ENCODE measurements around the gene KCNG3.
"Not testable (repeated sequence)": the region's sequence is repeated elsewhere in the genome, so short reads cannot be mapped to it uniquely, and the experiment has no call there.

KCNG3 gene

DNA sequence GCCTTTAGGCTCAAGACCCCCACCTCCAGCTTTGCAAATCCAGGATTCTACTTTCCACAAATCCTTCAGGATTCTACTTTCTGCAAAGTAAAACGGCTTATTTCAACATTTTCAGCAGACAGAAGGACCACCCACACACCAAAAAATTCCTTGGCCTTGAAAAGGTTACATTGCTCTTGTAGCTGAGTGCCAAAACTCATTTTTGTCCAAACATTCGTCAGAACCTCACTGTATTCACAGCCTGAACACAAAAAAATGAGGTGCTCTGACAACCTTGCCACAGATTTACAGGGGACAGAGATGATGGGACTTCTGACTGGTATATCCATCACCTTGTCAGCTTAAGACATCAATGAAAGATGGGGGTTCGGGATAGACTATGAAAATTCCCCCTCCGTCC, 69.7 kb downstream of the KCNG3 start:
- no peak for DNase-seq

DNA sequence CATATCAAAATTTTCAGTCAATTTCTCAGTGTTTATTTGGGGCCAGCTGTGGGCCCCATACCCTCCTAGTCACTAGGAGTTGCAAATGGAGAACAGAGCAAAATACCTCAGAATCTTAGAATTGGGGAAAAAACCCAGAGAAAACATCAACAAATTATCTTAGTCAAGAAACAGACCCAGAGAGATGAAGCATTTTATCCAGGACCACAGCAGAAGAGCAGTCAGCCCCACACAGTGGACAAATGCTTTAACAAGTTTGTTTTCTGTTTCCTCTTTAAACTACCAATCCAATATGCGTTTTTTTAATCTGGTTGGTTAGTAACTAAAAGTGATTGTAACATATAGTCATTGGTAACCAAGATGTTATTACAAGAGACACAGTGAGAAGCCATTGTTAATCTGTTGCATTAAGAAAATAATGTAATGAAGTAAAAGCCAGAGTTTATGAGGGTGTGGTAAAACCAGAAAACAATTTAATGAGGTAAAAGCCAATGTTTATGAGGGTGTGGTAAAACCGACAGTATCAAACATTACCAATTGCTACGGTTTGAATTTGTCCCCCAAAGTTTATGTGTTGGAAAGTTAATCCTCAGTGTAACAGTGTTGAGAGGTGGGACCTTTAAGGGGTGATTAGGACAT, 72.1 kb downstream of the KCNG3 start:
- no peak for DNase-seq

DNA sequence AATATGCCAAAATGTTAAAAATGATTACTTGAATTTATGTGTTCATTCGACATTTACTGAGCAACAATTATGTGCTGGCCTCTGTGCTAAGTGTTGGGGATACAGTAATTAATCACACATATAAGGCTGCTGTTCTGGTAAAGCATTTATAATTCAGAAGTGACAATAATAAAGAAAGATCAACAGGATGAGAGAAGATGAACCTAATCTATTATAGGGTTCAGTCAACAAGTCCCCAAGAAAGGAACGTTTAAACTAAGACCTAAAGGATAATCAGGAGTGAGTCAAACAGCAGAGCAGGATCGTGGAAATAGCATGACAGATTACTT, 72.7 kb downstream of the KCNG3 start:
- no peak for DNase-seq

DNA sequence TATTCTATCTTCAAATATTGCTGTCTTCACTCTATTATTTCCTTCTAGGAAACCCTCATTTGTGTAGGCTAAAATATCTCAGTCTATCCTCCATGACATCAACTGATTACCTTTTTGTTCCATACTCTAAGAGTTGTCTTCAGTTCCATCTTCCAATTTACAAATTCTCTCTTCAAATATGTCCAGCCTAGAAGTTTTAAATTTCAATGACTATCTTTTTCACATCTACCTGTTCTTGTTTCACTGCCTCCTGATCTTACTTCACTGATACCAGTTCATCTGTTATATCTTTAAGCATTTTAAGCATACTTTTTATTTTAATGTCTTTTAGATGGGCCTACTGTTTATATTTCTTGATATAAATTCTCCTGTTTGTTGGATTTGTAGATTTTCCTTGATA, 79.1 kb downstream of the KCNG3 start:
- no peak for DNase-seq

DNA sequence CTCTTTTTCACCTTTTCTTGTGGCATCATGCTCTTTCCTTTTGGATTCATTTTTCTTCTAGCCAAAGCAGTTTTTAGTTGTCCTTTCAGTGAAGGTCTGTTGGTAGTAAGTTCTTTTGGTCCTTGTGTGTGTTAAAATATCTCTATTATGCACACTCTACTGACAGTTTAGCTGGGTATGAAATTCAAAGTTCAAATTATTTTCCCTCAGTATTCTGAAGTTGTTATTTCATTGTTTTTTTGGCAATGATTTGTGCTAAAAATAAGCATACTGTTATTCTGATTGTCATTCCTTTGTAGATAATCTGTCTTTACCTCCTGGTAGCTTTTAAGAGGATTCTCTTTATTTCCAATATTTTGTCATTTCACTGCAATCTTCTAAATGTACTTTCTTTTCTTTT, 79.6 kb downstream of the KCNG3 start:
- DNase-seq, result no peak

DNA sequence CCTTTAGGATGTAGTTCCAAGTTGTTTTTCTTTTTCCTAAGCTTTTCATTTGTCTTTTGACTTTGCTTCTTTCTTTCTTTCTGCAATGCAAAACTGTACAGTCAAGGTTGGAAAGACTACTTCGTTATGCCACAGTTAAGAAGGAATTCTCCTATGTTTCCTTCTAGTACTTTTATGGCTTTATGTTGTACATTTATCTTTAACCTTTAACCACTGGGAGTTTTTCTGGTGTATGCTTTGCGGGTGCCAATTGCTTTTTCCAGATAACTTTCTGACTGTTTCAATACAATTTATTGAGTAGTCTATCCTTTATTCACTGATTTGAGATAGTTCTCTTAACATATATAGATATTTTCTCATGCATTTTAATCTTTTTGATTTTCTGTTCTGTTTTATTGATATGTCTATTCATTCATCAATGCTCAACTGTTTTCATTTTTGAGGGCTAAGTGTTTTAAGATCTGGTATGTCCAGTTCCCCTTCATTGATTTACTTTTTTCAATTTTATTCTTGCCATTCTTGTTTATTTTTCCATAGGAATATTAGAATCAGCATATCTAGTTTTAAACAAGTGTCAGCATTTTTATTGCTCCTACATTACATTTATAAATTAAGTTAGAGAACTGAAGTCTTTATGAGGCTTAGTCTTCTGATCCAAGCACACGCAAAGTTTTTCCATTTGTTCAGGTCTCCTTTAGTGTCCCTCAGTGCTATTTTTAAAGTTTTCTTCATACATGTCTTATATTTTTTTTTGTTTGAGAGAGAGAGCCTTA, 82.9 kb downstream of the KCNG3 start:
- DNase-seq, result no peak

DNA sequence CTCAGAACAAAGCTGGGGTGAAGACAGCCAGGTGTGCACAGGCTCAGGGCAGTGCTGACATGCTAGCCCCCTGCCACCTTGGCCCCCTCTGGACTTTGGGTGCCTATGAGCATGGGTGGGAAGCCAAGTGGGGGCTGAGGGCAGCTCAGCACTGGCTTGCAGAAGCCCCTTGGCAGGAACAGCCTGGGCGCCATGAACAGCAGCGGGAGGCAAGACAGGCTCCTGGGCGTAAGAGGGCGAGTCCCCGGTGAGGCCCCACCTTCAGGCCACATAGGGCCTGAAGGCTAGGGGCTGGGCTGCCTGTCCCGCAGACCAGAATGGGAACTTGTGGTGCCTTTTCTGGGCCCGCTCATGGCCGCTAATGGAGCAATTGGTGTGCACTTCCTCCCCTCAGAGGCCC, 85.8 kb downstream of the KCNG3 start:
- no peak for DNase-seq

DNA sequence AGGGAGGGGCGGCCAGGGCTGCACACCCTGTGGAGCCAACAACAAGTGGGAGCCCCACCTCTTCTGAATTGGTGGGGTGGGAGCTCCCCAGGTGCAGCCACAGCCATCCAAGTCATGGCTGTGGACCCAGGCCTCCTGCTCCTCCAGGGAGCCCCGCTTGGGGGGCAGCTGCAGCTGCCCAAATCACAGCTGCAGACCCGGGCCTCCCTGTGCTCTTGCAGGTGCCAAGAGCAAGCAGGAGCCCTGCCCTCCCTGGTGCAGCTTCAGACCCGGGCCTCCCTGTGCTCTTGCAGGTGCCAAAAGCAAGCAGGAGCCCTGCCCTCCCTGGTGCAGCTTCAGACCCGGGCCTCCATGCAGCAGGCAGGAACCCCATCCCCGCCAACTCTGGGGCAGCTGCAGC, 86.3 kb downstream of the KCNG3 start:
- DNase-seq, result no peak

DNA sequence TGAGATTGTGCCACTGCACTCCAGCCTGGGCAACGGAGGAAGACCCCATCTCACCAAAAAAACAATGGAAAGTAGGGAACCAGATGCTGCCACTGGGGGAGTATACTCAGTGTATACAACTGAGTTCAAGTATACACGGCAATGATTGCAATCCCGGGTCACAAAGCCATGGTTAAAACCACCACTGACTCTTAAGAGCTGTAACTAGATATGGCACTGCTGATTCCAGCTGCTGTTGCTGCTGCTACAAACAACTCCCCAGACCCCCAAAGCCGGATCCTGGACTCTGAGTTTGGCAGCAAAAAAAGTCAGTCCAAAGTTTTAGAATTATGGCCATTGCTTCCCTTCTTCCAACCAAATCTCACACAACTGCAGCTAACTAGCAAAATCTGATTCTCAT, 89.1 kb downstream of the KCNG3 start:
- DNase-seq, result no peak

DNA sequence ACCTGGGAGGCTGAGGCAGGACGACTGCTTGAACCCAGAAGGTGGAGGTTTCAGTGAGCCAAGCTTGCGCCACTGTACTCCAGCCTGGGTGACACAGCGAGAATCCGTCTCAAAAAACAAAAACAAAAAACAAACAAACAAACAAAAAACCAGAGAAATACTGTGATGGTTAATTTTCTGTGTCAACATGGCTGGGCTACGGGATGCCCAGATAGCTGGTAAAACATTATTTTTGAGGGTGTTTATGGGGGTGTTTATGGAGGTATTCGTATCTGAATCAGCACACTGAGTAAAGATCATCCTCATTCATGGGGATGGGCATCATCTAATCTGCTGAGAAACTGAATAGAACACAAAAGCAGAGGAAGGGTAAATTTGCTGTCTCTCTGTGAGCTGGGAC, 92.0 kb downstream of the KCNG3 start:
- no peak for DNase-seq

DNA sequence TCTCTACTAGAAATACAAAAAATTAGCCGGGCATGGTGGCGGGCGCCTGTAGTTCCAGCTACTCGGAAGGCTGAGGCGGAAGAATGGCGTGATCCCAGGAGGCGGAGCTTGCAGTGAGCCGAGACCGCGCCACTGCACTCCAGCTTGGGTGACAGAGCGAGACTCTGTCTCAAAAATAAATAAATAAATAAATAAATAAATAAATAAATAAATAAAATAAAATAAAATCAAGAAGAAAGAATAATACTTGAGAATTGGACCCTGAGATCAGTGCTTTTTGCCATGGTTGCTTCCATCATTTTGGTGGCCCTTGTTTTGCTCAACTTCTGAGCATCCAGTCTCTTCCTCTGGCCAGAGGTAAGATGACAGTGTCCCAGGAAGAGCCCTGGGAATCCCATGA, 95.7 kb downstream of the KCNG3 start:
- DNase-seq, result not testable (repeated sequence)

DNA sequence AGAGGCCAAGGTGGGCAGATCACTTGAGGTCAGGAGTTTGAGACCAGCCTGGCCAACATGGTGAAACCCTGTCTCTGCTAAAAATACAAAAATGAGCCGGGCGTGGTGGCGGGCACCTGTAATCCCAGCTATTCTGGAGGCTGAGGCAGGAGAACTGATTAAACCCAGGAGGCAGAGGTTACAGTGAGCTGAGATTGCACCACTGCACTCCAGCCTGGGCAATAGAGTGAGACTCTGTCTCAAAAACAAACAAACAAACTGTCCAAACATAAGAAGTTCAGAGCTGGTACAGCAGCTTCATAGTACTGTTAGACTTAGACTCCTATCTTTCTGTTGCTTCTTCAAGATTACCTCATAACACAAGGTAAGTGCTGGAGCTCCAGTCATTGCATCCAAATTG, 100.5 kb downstream of the KCNG3 start:
- DNase-seq, result not testable (repeated sequence)

DNA sequence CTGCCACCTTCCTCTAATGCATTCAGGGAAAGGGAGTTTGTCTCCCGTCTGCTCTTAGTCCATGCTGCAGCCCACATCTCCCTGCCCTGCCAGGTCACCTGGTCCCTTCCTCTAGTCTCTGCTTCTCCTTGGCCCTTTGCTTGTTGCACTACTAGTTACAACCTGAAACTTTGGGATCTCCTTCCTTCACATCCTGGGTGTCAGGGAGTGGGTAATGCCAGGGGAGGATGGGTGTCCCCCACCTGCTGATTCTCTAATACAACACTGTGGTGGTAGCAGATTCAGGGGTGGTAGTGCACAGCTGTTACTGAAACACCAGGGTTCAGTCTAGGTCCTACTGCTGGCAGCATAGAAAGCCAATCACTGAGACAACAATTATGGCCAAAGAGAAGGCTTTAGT, 101.6 kb downstream of the KCNG3 start:
- DNase-seq, result no peak
